SK-N-SH (cell line): ENCODE data around the gene ERGIC1. TPM values are rescaled to one million over a fixed set of nuclear protein-coding genes. Genes with fewer than 3 reads are reported as not detected.
A peak's percentile ranks its signal among the peaks of the same experiment; 100 is the strongest.

Source experiments
- CTCF ChIA-PET: fragments of 300-600, 350-600 bp; formaldehyde crosslinking; extraction: SDS; loops from one replicate; lab custom pipeline; 2021; lab: Yijun Ruan, JAX
- POLR2A ChIA-PET: fragments of 350-600 bp; sonication (Branson Sonifier 250); formaldehyde crosslinking; extraction: SDS; loops from one replicate; lab custom pipeline; 2020; ENCODE audit warnings: antibody characterized with exemption, inconsistent platforms; lab: Yijun Ruan, JAX
- DNase-seq: peaks from one replicate; pipeline ENCODE4 v3.0.0; 2012
- H2AFZ ChIP-seq: fragments of 200-600 bp; sonication (generic); 2 replicates; pipeline ENCODE4 v1.8.1; 2016; ENCODE audit warnings: antibody characterized with exemption, mild to moderate bottlenecking, low read depth
- H3F3A ChIP-seq: fragments of 200-600 bp; sonication (generic); replicated peaks from 2 replicates; pipeline ENCODE3; 2016; ENCODE audit warnings: antibody characterized with exemption, mild to moderate bottlenecking; ENCODE audit not compliant: insufficient read depth
- H3K27ac ChIP-seq, 2 experiments: fragments of 200-500 bp in 1 of 2; fragments of 200-600 bp in 1 of 2; sonication (Bioruptor generic) in 1 of 2; sonication (generic), shearing (Covaris generic) in 1 of 2; 2 replicates each; pipeline versions ENCODE4 v1.5.1 to v1.6.1; 2014 to 2016; ENCODE audit warnings: low read depth in 2 of 2, inconsistent platforms in 1 of 2, low read length in 1 of 2, mild to moderate bottlenecking in 1 of 2, mixed read lengths in 1 of 2
- H3K27me3 ChIP-seq: fragments of 200-600 bp; sonication (generic), shearing (Covaris generic); 2 replicates; pipeline ENCODE4 v1.6.1; 2016; ENCODE audit warnings: mixed run types; ENCODE audit not compliant: insufficient read depth
- H3K36me3 ChIP-seq, 2 experiments: fragments of 200-500 bp in 1 of 2; fragments of 200-600 bp in 1 of 2; sonication (Bioruptor generic) in 1 of 2; sonication (generic) in 1 of 2; replicated peaks in 1 of 2; 2 replicates each; pipeline versions ENCODE3 to v1.5.1; 2014 to 2016; ENCODE audit warnings: low read length in 1 of 2, mild to moderate bottlenecking in 1 of 2; ENCODE audit not compliant: insufficient read depth in 2 of 2, control insufficient read depth in 1 of 2
- H3K4me1 ChIP-seq, 2 experiments: fragments of 200-500 bp in 1 of 2; fragments of 200-600 bp in 1 of 2; sonication (Bioruptor generic) in 1 of 2; sonication (generic), shearing (Covaris generic) in 1 of 2; 2 replicates each; pipeline versions ENCODE4 v1.5.1 to v1.6.1; 2014 to 2016; ENCODE audit warnings: low read depth in 1 of 2, low read length in 1 of 2, mixed run types in 1 of 2; ENCODE audit not compliant: insufficient read depth in 2 of 2, control insufficient read depth in 1 of 2
- H3K4me2 ChIP-seq: fragments of 200-600 bp; sonication (generic), shearing (Covaris generic); 2 replicates; pipeline ENCODE4 v1.6.1; 2017; ENCODE audit warnings: mixed run types
- H3K4me3 ChIP-seq, 2 experiments: fragments of 200-500 bp in 1 of 2; fragments of 200-600 bp in 1 of 2; sonication (Bioruptor generic) in 1 of 2; sonication (generic), shearing (Covaris generic) in 1 of 2; 2 replicates each; pipeline versions ENCODE4 v1.5.1 to v1.8.1; 2014 to 2016; ENCODE audit warnings: low read depth in 2 of 2, inconsistent platforms in 1 of 2, low read length in 1 of 2, mild to moderate bottlenecking in 1 of 2, mixed read lengths in 1 of 2, moderate library complexity in 1 of 2
- H3K79me2 ChIP-seq: fragments of 200-600 bp; sonication (generic); 2 replicates; pipeline ENCODE4 v1.8.1; 2017; ENCODE audit warnings: mild to moderate bottlenecking; ENCODE audit not compliant: insufficient read depth
- H3K9ac ChIP-seq: fragments of 200-600 bp; sonication (generic); 2 replicates; pipeline ENCODE4 v1.6.1; 2017; ENCODE audit warnings: mixed run types
- H3K9me2 ChIP-seq: fragments of 200-600 bp; sonication (generic); 2 replicates; pipeline ENCODE4 v1.6.1; 2017; ENCODE audit warnings: mixed run types
- H3K9me3 ChIP-seq: fragments of 200-600 bp; sonication (generic); 2 replicates; pipeline ENCODE4 v1.6.1; 2017; ENCODE audit warnings: mixed run types, mild to moderate bottlenecking, moderate library complexity
- H4K20me1 ChIP-seq: fragments of 200-600 bp; sonication (generic); 2 replicates; pipeline ENCODE4 v1.6.1; 2017; ENCODE audit warnings: mild to moderate bottlenecking, mixed run types; ENCODE audit not compliant: insufficient read depth
- CHD2 ChIP-seq: fragments of 150-350 bp; IDR thresholded peaks from 2 replicates; pipeline ENCODE4 v1.6.1; 2018; ENCODE audit warnings: low read length; ENCODE audit not compliant: partially characterized antibody
- EP300 ChIP-seq, 2 experiments: IDR thresholded peaks; 2 replicates each; pipeline versions ENCODE4 v1.4.0 to v1.6.1; 2012; ENCODE audit warnings: borderline replicate concordance in 1 of 2, low read depth in 1 of 2, low read length in 1 of 2
- EZH2phosphoT487 ChIP-seq: fragments of 200-600 bp; sonication (generic); IDR thresholded peaks from 2 replicates; pipeline ENCODE4 v1.6.1; 2017; ENCODE audit warnings: low read depth, mixed run types, mild to moderate bottlenecking, antibody characterized with exemption, moderate library complexity, borderline replicate concordance
- FOXJ3 ChIP-seq: sonication (generic); formaldehyde crosslinking; IDR thresholded peaks from 2 replicates; pipeline ENCODE4 v1.5.1; 2020; ENCODE audit warnings: mild to moderate bottlenecking, missing genetic modification reagents
- JUND ChIP-seq: IDR thresholded peaks from 2 replicates; pipeline ENCODE4 v1.4.0; 2012
- NRF1 ChIP-seq: IDR thresholded peaks from 2 replicates; pipeline ENCODE4 v1.6.1; 2012; ENCODE audit warnings: low read depth, mild to moderate bottlenecking, low read length
- POLR2AphosphoS5 ChIP-seq: IDR thresholded peaks from 2 replicates; pipeline ENCODE4 v1.6.1; 2012; ENCODE audit warnings: low read depth, low read length
- RCOR1 ChIP-seq: fragments of 150-350 bp; IDR thresholded peaks from 2 replicates; pipeline ENCODE4 v1.6.1; 2017; ENCODE audit warnings: antibody characterized with exemption, low read length
- RFX5 ChIP-seq: IDR thresholded peaks from 2 replicates; pipeline ENCODE4 v1.6.1; 2012; ENCODE audit warnings: mild to moderate bottlenecking, improper control_type of control experiment, low read length
- SIN3A ChIP-seq: IDR thresholded peaks from 2 replicates; pipeline ENCODE4 v1.6.1; 2012; ENCODE audit warnings: low read depth, mild to moderate bottlenecking, low read length, moderate library complexity, borderline replicate concordance
- SMC3 ChIP-seq: IDR thresholded peaks from 2 replicates; pipeline ENCODE4 v1.6.1; 2012; ENCODE audit warnings: low read depth, low read length, improper control_type of control experiment
- YY1 ChIP-seq: IDR thresholded peaks from 2 replicates; pipeline ENCODE4 v1.4.0; 2012; ENCODE audit warnings: low read depth, mild to moderate bottlenecking
- WGBS: methylation state at CpG from one replicate; pipeline ENCODE4 v1.1.6; 2017; ENCODE audit warnings: low lambda C conversion rate; 5-methylcytosine and 5-hydroxymethylcytosine counted together
- polyA plus RNA-seq, 3 experiments: library from polyadenylated mRNA; depleted of rRNA; stranded (reverse); fragments of >200 nt; gene quantifications; 2 replicates each; pipeline ENCODE4 v1.2.3, GENCODE V29; 2012
- TF ChIP-seq, protein P1 (sequence below): fragments of 150-350 bp; IDR thresholded peaks from 2 replicates; pipeline ENCODE4 v1.6.1; 2016; ENCODE audit warnings: mild to moderate bottlenecking, low read depth, low read length
- TF ChIP-seq, protein P2 (sequence below): fragments of 200-600 bp; sonication (generic); IDR thresholded peaks from 2 replicates; pipeline ENCODE4 v1.6.1; 2017; ENCODE audit warnings: antibody characterized with exemption, mild to moderate bottlenecking, moderate library complexity
- TF ChIP-seq, protein P3 (sequence below): IDR thresholded peaks from 2 replicates; pipeline ENCODE4 v1.4.0; 2012; ENCODE audit warnings: low read depth, borderline replicate concordance
- TF ChIP-seq, protein P4 (sequence below): IDR thresholded peaks from 2 replicates; pipeline ENCODE4; 2012

The ERGIC1 gene
- polyA plus RNA-seq, 1 of the 3 experiments (the other 2 are of a cell fraction): 101 TPM

DNA sequence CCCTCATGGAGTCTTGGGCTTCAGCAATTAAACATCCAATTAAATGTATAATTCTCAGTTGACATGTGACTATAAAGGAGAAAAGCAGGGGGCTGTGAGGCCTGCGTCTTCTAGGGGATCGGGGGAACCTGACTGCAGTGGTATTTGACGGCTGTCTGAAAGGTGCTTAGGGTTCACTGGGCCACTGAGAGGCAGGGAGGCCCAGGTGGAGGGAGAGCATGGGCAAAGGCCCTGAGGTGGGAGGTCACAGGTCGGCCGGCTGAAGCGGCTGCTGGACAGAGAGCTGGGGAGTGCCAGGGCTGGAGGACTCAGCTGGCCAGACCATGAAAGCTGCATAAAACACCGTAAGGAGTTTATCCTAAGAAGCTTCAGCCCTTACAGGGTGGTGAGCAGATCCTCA is 23.9 kb downstream of the ERGIC1 start:
- peaks cover 76% of the 10 kb centered on the region for H3K79me2 ChIP-seq
- CTCF ChIA-PET: no interaction called here
- H3K9ac ChIP-seq: 0 out of 2 replicates have a peak overlapping the region, but pooled peaks have one; percentile 48
- H3K36me3 ChIP-seq: peaks cover 0 to 7% of the 10 kb centered on the region in 2 experiments
- H3K4me2 ChIP-seq: no peak overlapping the region
- no peak overlapping the region for H3K4me3 ChIP-seq
- H3F3A ChIP-seq: no peaks in the 10 kb centered on the region
- H4K20me1 ChIP-seq: no peaks in the 10 kb centered on the region
- H3K4me1 ChIP-seq: peaks cover 20 to 22% of the 10 kb centered on the region in 2 experiments; a peak in 2 of 4 replicates
- TF ChIP-seq EP300 (IDR thresholded peaks at IDR 0.05; ENCODE audit: borderline replicate concordance in 1 of 2, low read depth in 1 of 2, low read length in 1 of 2) (no peak), EZH2phosphoT487 (no peak), SIN3A (no peak), RFX5 (no peak), RCOR1 (no peak), YY1 (no peak), POLR2AphosphoS5 (no peak), CHD2 (no peak), SMC3 (no peak), NRF1 (no peak), FOXJ3 (CRISPR knock-in tag) (no peak), JUND (no peak)
- TF ChIP-seq, protein P1, sequence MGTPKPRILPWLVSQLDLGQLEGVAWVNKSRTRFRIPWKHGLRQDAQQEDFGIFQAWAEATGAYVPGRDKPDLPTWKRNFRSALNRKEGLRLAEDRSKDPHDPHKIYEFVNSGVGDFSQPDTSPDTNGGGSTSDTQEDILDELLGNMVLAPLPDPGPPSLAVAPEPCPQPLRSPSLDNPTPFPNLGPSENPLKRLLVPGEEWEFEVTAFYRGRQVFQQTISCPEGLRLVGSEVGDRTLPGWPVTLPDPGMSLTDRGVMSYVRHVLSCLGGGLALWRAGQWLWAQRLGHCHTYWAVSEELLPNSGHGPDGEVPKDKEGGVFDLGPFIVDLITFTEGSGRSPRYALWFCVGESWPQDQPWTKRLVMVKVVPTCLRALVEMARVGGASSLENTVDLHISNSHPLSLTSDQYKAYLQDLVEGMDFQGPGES: no peak
- TF ChIP-seq, protein P2, sequence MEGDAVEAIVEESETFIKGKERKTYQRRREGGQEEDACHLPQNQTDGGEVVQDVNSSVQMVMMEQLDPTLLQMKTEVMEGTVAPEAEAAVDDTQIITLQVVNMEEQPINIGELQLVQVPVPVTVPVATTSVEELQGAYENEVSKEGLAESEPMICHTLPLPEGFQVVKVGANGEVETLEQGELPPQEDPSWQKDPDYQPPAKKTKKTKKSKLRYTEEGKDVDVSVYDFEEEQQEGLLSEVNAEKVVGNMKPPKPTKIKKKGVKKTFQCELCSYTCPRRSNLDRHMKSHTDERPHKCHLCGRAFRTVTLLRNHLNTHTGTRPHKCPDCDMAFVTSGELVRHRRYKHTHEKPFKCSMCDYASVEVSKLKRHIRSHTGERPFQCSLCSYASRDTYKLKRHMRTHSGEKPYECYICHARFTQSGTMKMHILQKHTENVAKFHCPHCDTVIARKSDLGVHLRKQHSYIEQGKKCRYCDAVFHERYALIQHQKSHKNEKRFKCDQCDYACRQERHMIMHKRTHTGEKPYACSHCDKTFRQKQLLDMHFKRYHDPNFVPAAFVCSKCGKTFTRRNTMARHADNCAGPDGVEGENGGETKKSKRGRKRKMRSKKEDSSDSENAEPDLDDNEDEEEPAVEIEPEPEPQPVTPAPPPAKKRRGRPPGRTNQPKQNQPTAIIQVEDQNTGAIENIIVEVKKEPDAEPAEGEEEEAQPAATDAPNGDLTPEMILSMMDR: no peak
- TF ChIP-seq, protein P3, sequence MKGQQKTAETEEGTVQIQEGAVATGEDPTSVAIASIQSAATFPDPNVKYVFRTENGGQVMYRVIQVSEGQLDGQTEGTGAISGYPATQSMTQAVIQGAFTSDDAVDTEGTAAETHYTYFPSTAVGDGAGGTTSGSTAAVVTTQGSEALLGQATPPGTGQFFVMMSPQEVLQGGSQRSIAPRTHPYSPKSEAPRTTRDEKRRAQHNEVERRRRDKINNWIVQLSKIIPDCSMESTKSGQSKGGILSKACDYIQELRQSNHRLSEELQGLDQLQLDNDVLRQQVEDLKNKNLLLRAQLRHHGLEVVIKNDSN: no peak
- TF ChIP-seq, protein P4, sequence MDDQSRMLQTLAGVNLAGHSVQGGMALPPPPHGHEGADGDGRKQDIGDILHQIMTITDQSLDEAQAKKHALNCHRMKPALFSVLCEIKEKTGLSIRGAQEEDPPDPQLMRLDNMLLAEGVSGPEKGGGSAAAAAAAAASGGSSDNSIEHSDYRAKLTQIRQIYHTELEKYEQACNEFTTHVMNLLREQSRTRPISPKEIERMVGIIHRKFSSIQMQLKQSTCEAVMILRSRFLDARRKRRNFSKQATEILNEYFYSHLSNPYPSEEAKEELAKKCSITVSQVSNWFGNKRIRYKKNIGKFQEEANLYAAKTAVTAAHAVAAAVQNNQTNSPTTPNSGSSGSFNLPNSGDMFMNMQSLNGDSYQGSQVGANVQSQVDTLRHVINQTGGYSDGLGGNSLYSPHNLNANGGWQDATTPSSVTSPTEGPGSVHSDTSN: no peak
- peak overlapping the region in 1 of 2 experiments; percentile 72; a peak in 2 of 4 replicates for H3K27ac ChIP-seq
- no peak for DNase-seq
- no peaks in the 10 kb centered on the region for H3K9me3 ChIP-seq
- POLR2A ChIA-PET: no interaction called here
- no peak overlapping the region for H2AFZ ChIP-seq
- no peaks in the 10 kb centered on the region for H3K27me3 ChIP-seq
- H3K9me2 ChIP-seq: no peaks in the 10 kb centered on the region
- WGBS: 84% methylated on average over 7 of the region's 7 CpGs
